Esophagus muscularis mucosa (tissue), 4 donors: ENCODE measurements around the gene STK39. TPM values are rescaled to one million over a fixed set of nuclear protein-coding genes. Genes with fewer than 3 reads are reported as not detected.

ENCODE experiments used
- DNase-seq: peaks from one replicate; pipeline ENCODE4 v3.0.0-alpha.2; 2017; ENCODE audit errors: extremely low spot score
- H3K27ac ChIP-seq, 4 donors: fragments of 200-600 bp; sonication (generic); replicated peaks in 1 of 4; 1 replicate in 3 of 4; 2 replicates in 1 of 4; pipeline ENCODE4 v1.5.1; 2016 to 2019; ENCODE audit warnings: mild to moderate bottlenecking in 1 of 4
- H3K27me3 ChIP-seq, 4 donors: fragments of 200-600 bp; sonication (generic); one replicate each; pipeline versions ENCODE4 v1.5.1 to v1.6.0; 2016 to 2019
- H3K36me3 ChIP-seq, 4 donors: fragments of 200-600 bp; sonication (generic); one replicate each; pipeline ENCODE4 v1.5.1; 2016 to 2019
- H3K4me1 ChIP-seq, 4 donors: fragments of 200-600 bp; sonication (generic); one replicate each; pipeline ENCODE4 v1.5.1; 2016 to 2019
- H3K4me3 ChIP-seq, 4 donors: fragments of 200-600 bp; sonication (generic); 1 replicate in 2 of 4; 2 replicates in 2 of 4; pipeline ENCODE4 v1.5.1; 2016 to 2019; ENCODE audit warnings: mild to moderate bottlenecking in 4 of 4, moderate library complexity in 1 of 4
- H3K9me3 ChIP-seq, 4 donors: fragments of 200-600 bp; sonication (generic); 1 replicate in 3 of 4; 2 replicates in 1 of 4; pipeline ENCODE4 v1.5.1; 2016 to 2019
- CTCF ChIP-seq, 3 experiments: fragments of 200-600 bp in 2 of 3; fragments of 450-650 bp in 1 of 3; sonication (generic) in 2 of 3; IDR thresholded peaks; one replicate each; pipeline ENCODE4 v1.5.1; 2017 to 2019; ENCODE audit warnings: antibody characterized with exemption in 3 of 3, mild to moderate bottlenecking in 2 of 3, moderate library complexity in 1 of 3
- EP300 ChIP-seq: sonication (generic); formaldehyde crosslinking; IDR thresholded peaks from one replicate; pipeline ENCODE4 v1.6.1; 2017; ENCODE audit warnings: antibody characterized with exemption
- POLR2A ChIP-seq: fragments of 450-650 bp; IDR thresholded peaks from one replicate; pipeline ENCODE4 v1.6.1; 2017; ENCODE audit warnings: antibody characterized with exemption, moderate library complexity, mild to moderate bottlenecking, low read depth
- POLR2AphosphoS5 ChIP-seq, 2 donors: sonication (generic); formaldehyde crosslinking; IDR thresholded peaks; one replicate each; pipeline ENCODE4 v1.6.1; 2017; ENCODE audit warnings: antibody characterized with exemption in 2 of 2
- WGBS: methylation state at CpG from one replicate; pipeline ENCODE4 v1.1.5; 2018; 5-methylcytosine and 5-hydroxymethylcytosine counted together
- intact Hi-C: fragments of 100-400 bp; cut with DNase I; formaldehyde crosslinking; loops from one replicate; pipeline ENCODE4 v1.15.1; 2023
- total RNA-seq, 4 donors: library from RNA; depleted of rRNA; stranded (reverse); fragments of >200 nt; gene quantifications; one replicate each; pipeline versions ENCODE4 v1.1.0 to v1.2.1, GENCODE V29; 2016

STK39 gene
- total RNA-seq, 4 donors from 2014 or later, result 32.5 to 49.1 (median 41.5) TPM

DNA sequence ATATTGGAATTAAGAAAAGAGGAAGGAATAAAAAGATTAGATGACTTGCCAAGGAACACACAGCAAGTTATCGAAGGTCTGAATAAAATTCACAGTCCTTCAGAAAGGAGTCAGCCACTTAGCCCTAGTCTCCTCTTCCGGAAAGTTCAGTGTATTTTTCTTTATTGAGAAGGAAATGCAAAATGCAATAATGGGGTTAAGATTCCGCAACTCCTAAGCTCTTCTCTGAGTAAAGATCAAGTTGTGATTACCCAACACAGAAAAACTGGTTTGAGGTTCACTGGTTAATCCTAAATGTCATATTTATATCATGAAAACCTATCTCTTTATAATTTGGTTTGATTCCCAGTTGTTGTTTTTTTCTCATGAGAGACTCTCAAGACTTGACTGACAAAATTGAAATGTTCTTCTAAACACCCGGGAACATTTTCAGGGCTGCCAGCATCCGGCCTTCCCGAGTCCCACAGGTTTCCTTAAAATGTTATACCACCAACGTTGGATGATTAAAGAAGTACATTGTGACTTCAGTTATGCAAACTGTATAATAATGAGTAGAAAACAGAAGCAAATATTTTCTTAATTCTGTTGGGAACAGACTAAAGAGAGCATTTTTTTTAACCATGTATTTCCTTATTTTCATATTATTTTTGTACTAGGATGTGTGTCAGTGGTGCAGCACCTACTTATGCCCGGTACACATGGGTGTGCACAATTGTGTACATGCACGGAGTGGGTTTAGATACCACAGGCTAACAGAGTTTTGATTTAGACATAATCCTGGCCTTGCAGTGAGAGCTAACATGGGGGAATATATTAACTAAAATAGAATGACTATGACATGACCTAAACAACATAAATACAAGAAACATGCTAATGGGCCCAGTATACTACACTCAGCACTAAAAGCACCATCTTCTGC lies 100.2 kb downstream of the STK39 start:
- no peak for DNase-seq
- H3K4me1 ChIP-seq, result peaks cover 27 to 46% (median 38%) of the 10 kb centered on the region in 4 donors
- no peaks in the 10 kb centered on the region for H3K27me3 ChIP-seq
- no peaks in the 10 kb centered on the region for H3K9me3 ChIP-seq
- TF ChIP-seq EP300 (no peak), POLR2AphosphoS5 (IDR thresholded peaks at IDR 0.05) (no peak), CTCF (IDR thresholded peaks at IDR 0.05) (no peak), POLR2A (no peak)
- H3K4me3 ChIP-seq, result no peak overlapping the region
- 51% methylated on average over 9 of the region's 9 CpGs for WGBS
- H3K27ac ChIP-seq, result peak overlapping the region in 2 of 4 donors; percentile 32 to 51
- H3K36me3 ChIP-seq, result no peaks in the 10 kb centered on the region
- intact Hi-C loops, result no loop called here

DNA sequence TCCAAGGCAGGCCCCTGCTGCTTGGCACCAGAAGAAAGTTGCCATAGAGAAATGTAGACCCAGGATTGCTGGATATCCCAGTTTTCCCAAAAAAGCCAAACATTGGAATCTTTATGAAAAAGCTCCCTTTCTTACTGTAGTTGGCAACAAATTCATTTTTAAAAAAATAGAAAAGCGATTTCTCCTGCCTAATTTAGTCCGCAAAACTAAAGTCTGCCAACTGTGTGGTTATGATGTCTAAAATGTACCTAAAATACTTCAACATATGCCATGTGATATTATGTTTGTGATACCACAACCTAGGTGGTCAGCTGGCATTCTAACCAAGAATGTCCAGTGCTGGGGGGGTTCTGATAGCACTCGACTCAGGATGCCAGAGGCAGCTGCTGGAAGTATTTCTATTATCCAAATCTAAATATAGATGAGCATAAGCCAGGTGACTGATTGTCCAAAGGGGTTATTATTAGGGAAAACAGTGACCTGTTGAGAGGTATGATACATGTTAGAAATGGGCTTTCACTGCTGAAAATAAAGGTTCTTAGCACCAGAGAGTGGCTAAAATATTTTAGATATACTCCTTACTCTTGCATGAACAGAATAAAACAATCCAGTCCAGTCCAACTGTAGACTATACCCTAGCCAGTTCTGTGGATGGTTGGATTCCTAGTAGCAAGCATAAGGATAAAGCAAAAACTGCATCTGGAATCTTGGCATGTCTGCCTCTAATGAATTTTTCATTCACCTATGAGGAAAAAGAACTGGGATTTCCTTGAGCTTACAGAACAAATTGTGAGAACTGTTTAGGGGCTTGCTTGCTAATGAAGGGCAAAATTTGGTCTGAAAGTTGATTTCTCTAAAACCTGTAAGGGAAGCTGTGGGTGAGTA lies 101.7 kb downstream of the STK39 start:
- peaks cover 27 to 46% (median 38%) of the 10 kb centered on the region in 4 donors for H3K4me1 ChIP-seq
- intact Hi-C loops, result no loop called here
- no peaks in the 10 kb centered on the region for H3K36me3 ChIP-seq
- DNase-seq, result no peak
- H3K27me3 ChIP-seq, result no peaks in the 10 kb centered on the region
- H3K4me3 ChIP-seq, result no peak overlapping the region
- 76% methylated on average over 3 of the region's 3 CpGs for WGBS
- H3K9me3 ChIP-seq, result no peaks in the 10 kb centered on the region
- H3K27ac ChIP-seq, result no peak overlapping the region
- no peak for TF ChIP-seq EP300
- no peak for TF ChIP-seq POLR2AphosphoS5 (IDR thresholded peaks at IDR 0.05)
- no peak for TF ChIP-seq POLR2A
- no peak for TF ChIP-seq CTCF (IDR thresholded peaks at IDR 0.05)

GRCh38 chr2:168145011-168145410 lies 102.4 kb downstream of the STK39 start:
- H3K4me1 ChIP-seq, result peaks cover 27 to 46% (median 38%) of the 10 kb centered on the region in 4 donors
- 68% methylated on average over 2 of the region's 2 CpGs for WGBS
- no peak for DNase-seq
- peaks cover 0 to 3% (median 0%) of the 10 kb centered on the region in 4 donors for H3K36me3 ChIP-seq
- H3K27me3 ChIP-seq, result no peaks in the 10 kb centered on the region
- no peak overlapping the region for H3K27ac ChIP-seq
- intact Hi-C loops, result no loop called here
- H3K4me3 ChIP-seq, result no peak overlapping the region
- no peaks in the 10 kb centered on the region for H3K9me3 ChIP-seq
- TF ChIP-seq POLR2AphosphoS5 (IDR thresholded peaks at IDR 0.05), result no peak
- TF ChIP-seq POLR2A, result no peak
- no peak for TF ChIP-seq EP300
- TF ChIP-seq CTCF (IDR thresholded peaks at IDR 0.05), result no peak

- TF ChIP-seq POLR2A, result no peak
- TF ChIP-seq CTCF (IDR thresholded peaks at IDR 0.05), result no peak
- no peak for TF ChIP-seq EP300
- TF ChIP-seq POLR2AphosphoS5 (IDR thresholded peaks at IDR 0.05), result no peak
- H3K4me1 ChIP-seq, result peaks cover 27 to 39% (median 33%) of the 10 kb centered on the region in 4 donors
- no peak overlapping the region for H3K27ac ChIP-seq
- intact Hi-C loops, result no loop called here
- WGBS, result 100% methylated on average over 3 of the region's 3 CpGs
- H3K36me3 ChIP-seq, result peaks cover 0 to 8% (median 0%) of the 10 kb centered on the region in 4 donors
- no peak overlapping the region for H3K4me3 ChIP-seq
- no peak for DNase-seq
- no peaks in the 10 kb centered on the region for H3K27me3 ChIP-seq
- H3K9me3 ChIP-seq, result no peaks in the 10 kb centered on the region
Measured at GRCh38 chr2:168143813-168144212, 103.6 kb downstream of the STK39 start.
